AG04449 (cell line): ENCODE measurements around the gene PATE3.

Experiments used
- CTCF ChIA-PET: fragments of 350-600 bp; formaldehyde crosslinking; extraction: SDS; loops from one replicate; lab custom pipeline; 2021; ENCODE audit warnings: antibody characterized with exemption; lab: Yijun Ruan, JAX
- POLR2A ChIA-PET: fragments of 400-600, 350-600 bp; formaldehyde crosslinking; extraction: SDS; loops from one replicate; lab custom pipeline; 2020; ENCODE audit warnings: antibody characterized with exemption, inconsistent platforms; lab: Yijun Ruan, JAX
- DNase-seq: peaks from one replicate; pipeline ENCODE4 v3.0.0-alpha.2; 2010; ENCODE audit warnings: low read depth, low spot score
- H3K4me3 ChIP-seq: 2 replicates; pipeline ENCODE4 v1.5.1; 2011; ENCODE audit warnings: low read depth, mild to moderate bottlenecking, control low read depth, low read length
- CTCF ChIP-seq: IDR thresholded peaks from one replicate; pipeline ENCODE4 v1.5.1; 2011; ENCODE audit warnings: mild to moderate bottlenecking, moderate library complexity, low read length, control low read depth, inconsistent platforms; ENCODE audit not compliant: insufficient read depth; ENCODE audit errors: missing control alignments

PATE3 gene

DNA sequence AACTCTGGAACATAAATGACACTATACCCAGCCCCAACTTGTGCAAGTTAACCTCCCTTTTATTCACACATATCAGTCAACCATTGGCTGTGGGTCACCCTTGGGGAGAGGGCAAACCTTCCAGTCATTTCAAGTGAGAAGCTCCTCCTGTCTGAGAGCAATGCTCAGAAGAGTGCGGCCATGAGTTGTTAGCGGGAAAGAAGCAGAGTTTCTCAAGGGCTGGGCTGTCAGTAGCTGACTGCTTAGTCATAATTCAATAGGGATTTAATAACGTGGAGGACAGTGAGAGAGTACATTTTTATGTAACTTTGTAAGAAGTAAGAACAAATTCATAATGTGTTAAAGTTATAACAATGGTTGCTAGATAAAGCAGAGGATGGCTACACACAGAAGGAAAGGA is 14.4 kb upstream of the PATE3 start:
- ChIA-PET CTCF (no interaction called here), POLR2A (no interaction called here)
- DNase-seq, result no peak
- no peak for TF ChIP-seq CTCF
- no peak overlapping the region for H3K4me3 ChIP-seq

DNA sequence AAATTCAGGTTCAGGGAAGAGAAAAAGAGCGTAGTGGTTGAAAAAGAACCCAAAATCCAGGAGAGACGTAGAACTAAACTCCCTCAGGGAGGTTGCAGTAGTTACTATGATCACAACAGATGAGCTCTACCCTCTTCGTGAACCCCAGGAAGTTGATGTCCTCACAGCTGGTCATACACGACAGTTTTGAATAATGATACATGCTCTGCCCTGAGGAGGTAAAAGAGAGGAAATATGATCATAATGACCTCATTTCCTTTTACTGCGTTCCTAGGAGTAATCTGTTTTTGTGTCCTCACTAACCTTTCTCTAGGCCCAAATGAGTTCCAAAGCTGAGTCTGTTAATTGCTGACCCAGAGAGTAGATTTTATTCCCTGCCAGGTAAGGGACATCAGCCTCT is 10.6 kb upstream of the PATE3 start:
- DNase-seq, result no peak
- no peak for TF ChIP-seq CTCF
- POLR2A ChIA-PET, result no interaction called here
- CTCF ChIA-PET, result no interaction called here
- H3K4me3 ChIP-seq, result no peak overlapping the region

DNA sequence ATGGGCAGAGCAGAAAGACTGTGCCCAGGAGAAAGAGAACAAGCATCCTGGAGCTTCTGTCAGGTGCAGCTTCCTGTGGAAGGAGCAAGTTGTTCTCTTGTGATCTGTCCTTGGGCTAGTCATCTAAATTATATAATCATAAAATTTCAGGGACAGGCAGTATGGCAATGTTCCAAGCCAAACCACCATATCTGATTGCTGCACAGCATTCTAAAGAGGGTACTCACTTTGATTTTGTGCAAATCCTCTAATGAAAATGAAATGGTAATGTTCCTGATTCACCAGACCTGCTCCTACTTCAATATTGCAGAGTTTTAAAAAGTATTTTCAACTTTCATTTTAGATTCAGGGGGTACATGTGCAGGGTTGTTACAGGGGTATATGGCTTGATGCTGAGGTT is 9.2 kb upstream of the PATE3 start, which contains the start of gene PATE2:
Gene PATE2 (minus strand): TSS at position 101 of the 400 bp plus-strand sequence. CDS start 55 bp downstream, at position 46.
- H3K4me3 ChIP-seq, result no peak within 1 kb of the TSS
- DNase-seq, result no peak
- CTCF ChIA-PET, result no interaction called here
- POLR2A ChIA-PET, result no interaction called here
- TF ChIP-seq CTCF, result no peak

DNA sequence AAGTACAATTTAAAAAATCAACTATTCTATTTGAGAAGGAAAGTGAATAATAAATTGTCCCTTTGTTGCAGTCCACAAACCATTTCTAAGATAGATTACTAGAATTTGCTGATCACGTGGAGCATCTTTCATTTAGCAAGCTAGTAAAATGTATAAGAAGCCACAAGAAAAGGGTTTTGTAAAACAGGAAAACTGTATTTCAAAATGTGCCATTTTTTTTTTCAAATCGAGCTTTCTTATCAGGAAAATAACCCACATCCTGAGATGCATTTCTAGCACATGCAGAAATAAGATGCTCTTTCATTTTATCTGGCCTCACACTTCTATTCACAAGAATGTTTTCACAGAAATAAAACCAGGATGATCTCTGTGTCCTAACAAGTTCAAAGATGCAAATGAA is 3.2 kb upstream of the PATE3 start:
- no peak for DNase-seq
- no peak overlapping the region for H3K4me3 ChIP-seq
- ChIA-PET CTCF (no interaction called here), POLR2A (no interaction called here)
- no peak for TF ChIP-seq CTCF

DNA sequence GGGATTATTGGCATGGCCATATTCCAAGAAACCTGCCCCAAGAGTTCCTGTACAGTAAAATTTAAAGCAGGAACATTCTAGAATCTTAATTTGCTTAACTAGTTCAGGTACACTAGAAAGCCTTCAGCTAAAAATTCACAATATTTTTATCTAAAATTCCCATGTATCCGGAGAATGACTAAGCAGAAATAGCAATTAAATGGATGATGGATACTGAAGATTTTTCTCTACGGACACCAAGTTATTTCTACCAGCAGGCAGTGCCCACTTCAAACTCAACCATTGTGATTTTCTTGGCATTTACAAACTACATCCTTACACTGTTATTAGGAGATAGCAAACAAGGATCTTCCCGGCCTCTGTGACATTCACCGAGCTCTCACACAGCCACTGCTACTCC is 2.9 kb downstream of the PATE3 start:
- H3K4me3 ChIP-seq, result no peak overlapping the region
- ChIA-PET POLR2A (no interaction called here), CTCF (no interaction called here)
- TF ChIP-seq CTCF, result no peak
- DNase-seq, result no peak

GRCh38 chr11:125797641-125798040 is 9.7 kb downstream of the PATE3 start:
- TF ChIP-seq CTCF, result no peak
- no peak for DNase-seq
- POLR2A ChIA-PET, result no interaction called here
- CTCF ChIA-PET, result no interaction called here
- no peak overlapping the region for H3K4me3 ChIP-seq
